K562 (cell line): Measurements from ENCODE around the gene LOXHD1. TPM values are rescaled to one million over a fixed set of nuclear protein-coding genes. Genes with fewer than 3 reads are reported as not detected.

Experiments used
- ATAC-seq: fragments of 200-7000 bp; cut with Tn5 transposase; 3 replicates; pipeline ENCODE4 v1.9.1; 2020; ENCODE audit warnings: moderate library complexity
- BruUV-seq: library from RNA; stranded (reverse); fragments of 400-500 nt; replicated peaks from 2 replicates; lab custom pipeline; 2021; lab: Mats Ljungman, UMichigan
- CTCF ChIA-PET: fragments of 300-600 bp; formaldehyde crosslinking; extraction: SDS; loops from one replicate; lab custom pipeline; 2021; ENCODE audit warnings: low intra/inter-chr PET ratio; lab: Yijun Ruan, JAX
- POLR2A ChIA-PET: fragments of 300-600, 350-650 bp; sonication (Branson Sonifier 250); formaldehyde crosslinking; extraction: SDS; loops from one replicate; lab custom pipeline; 2021; ENCODE audit warnings: antibody characterized with exemption, inconsistent platforms; lab: Yijun Ruan, JAX
- DNase-seq, 4 experiments: peaks; one replicate each; pipeline versions ENCODE4 v3.0.0 to v3.0.0-alpha.2; 2011 to 2018; ENCODE audit warnings: low spot score in 3 of 4, mixed read lengths in 3 of 4; ENCODE audit errors: extremely low read depth in 1 of 4
- FAIRE-seq: peaks from 2 replicates; lab custom pipeline; 2011; peaks lifted over from hg19 to GRCh38; lab: Jason Lieb, UNC
- H2AFZ ChIP-seq: 2 replicates; pipeline ENCODE4 v1.6.0; 2011; ENCODE audit warnings: low read depth, low read length, control low read depth, inconsistent platforms
- H3K27ac ChIP-seq: fragments of 200-600 bp; 3 replicates; pipeline ENCODE4 v1.8.0; 2011; ENCODE audit warnings: low read depth, mild to moderate bottlenecking, control low read depth, inconsistent platforms, low read length, moderate library complexity, mixed read lengths; ENCODE audit errors: extremely low read depth
- H3K27me3 ChIP-seq, 2 experiments: fragments of 300-600 bp in 1 of 2; 2 replicates in 1 of 2; 3 replicates in 1 of 2; pipeline versions ENCODE4 v1.6.0 to v1.8.0; 2011; ENCODE audit warnings: inconsistent platforms in 2 of 2, low read length in 2 of 2, mild to moderate bottlenecking in 1 of 2, mixed read lengths in 1 of 2, moderate library complexity in 1 of 2; ENCODE audit not compliant: control insufficient read depth in 2 of 2, insufficient read depth in 2 of 2
- H3K36me3 ChIP-seq: fragments of 300-600 bp; 3 replicates; pipeline ENCODE4 v1.8.0; 2011; ENCODE audit warnings: mild to moderate bottlenecking, low read length, inconsistent platforms; ENCODE audit not compliant: control insufficient read depth, insufficient read depth
- H3K4me1 ChIP-seq, 2 experiments: fragments of 200-600 bp in 1 of 2; replicated peaks in 1 of 2; 2 replicates in 1 of 2; 3 replicates in 1 of 2; pipeline versions ENCODE4 v1.5.1 to v1.8.0; 2011; ENCODE audit warnings: inconsistent platforms in 2 of 2, low read length in 2 of 2, mild to moderate bottlenecking in 1 of 2, mixed read lengths in 1 of 2, moderate library complexity in 1 of 2; ENCODE audit not compliant: control insufficient read depth in 2 of 2, insufficient read depth in 2 of 2
- H3K4me2 ChIP-seq: 2 replicates; pipeline ENCODE4 v1.6.1; 2011; ENCODE audit warnings: low read length, control low read depth, inconsistent platforms, mixed read lengths; ENCODE audit not compliant: insufficient read depth
- H3K4me3 ChIP-seq: fragments of 200-600 bp; sonication (generic), shearing (Covaris generic); 2 replicates; pipeline ENCODE4 v1.5.1; 2016; ENCODE audit warnings: control low read depth, inconsistent platforms
- H3K79me2 ChIP-seq: fragments of 200-600 bp; 3 replicates; pipeline ENCODE4 v1.8.0; 2011; ENCODE audit warnings: low read length, inconsistent platforms; ENCODE audit not compliant: control insufficient read depth, insufficient read depth
- H3K9ac ChIP-seq, 2 experiments: 2 replicates each; pipeline versions ENCODE4 v1.6.0 to v1.6.1; 2011; ENCODE audit warnings: low read depth in 2 of 2, low read length in 2 of 2, control low read depth in 1 of 2, inconsistent platforms in 1 of 2, mild to moderate bottlenecking in 1 of 2, mixed read lengths in 1 of 2; ENCODE audit not compliant: insufficient read depth in 1 of 2
- H3K9me1 ChIP-seq: one replicate; pipeline ENCODE4 v1.6.0; 2011; ENCODE audit warnings: inconsistent platforms, mild to moderate bottlenecking, low read length, moderate library complexity; ENCODE audit not compliant: control insufficient read depth, insufficient read depth
- H3K9me3 ChIP-seq: replicated peaks from 2 replicates; pipeline ENCODE4 v1.5.1; 2011; ENCODE audit warnings: low read depth, low read length, inconsistent platforms; ENCODE audit not compliant: control insufficient read depth, insufficient read depth
- H4K20me1 ChIP-seq: replicated peaks from 2 replicates; pipeline ENCODE4 v1.6.1; 2011; ENCODE audit warnings: low read length, inconsistent platforms, mixed read lengths; ENCODE audit not compliant: control insufficient read depth, insufficient read depth
- E2F8 ChIP-seq: fragments of 450-650 bp; IDR thresholded peaks from 2 replicates; pipeline ENCODE4 v1.7.1; 2018; ENCODE audit warnings: mild to moderate bottlenecking, low read depth; ENCODE audit not compliant: partially characterized antibody
- ID3 ChIP-seq, 2 experiments: fragments of 250-450 bp in 1 of 2; fragments of 450-650 bp in 1 of 2; sonication (Bioruptor Pico) in 1 of 2; IDR thresholded peaks; 2 replicates each; pipeline versions ENCODE4 v1.6.1 to v1.8.0; 2016 to 2021; ENCODE audit warnings: mild to moderate bottlenecking in 2 of 2, moderate library complexity in 2 of 2, missing compliant biosample characterization in 1 of 2, missing genetic modification characterization in 1 of 2
- NRF1 ChIP-seq, 2 experiments: fragments of 450-650 bp; IDR thresholded peaks in 1 of 2; conservative IDR thresholded peaks in 1 of 2; 2 replicates each; pipeline ENCODE4 v1.6.1; 2014; ENCODE audit warnings: mild to moderate bottlenecking in 2 of 2
- RBM17 ChIP-seq: fragments of 200-400 bp; formaldehyde crosslinking; IDR thresholded peaks from 2 replicates; pipeline ENCODE4 v1.6.1; 2017; ENCODE audit warnings: low read depth, mild to moderate bottlenecking, low read length, borderline replicate concordance
- SAP30 ChIP-seq: fragments of 200-600 bp; sonication (generic); IDR thresholded peaks from 2 replicates; pipeline ENCODE4 v1.6.1; 2012; ENCODE audit warnings: borderline replicate concordance, low read depth, mild to moderate bottlenecking, moderate library complexity, low read length, control low read depth, inconsistent platforms; ENCODE audit not compliant: insufficient read depth, poor library complexity, severe bottlenecking
- ZNF121 ChIP-seq: sonication (generic); formaldehyde crosslinking; conservative IDR thresholded peaks from 2 replicates; pipeline ENCODE4 v1.8.0; 2022; ENCODE audit warnings: missing genetic modification reagents
- ZNF740 ChIP-seq, 3 experiments: fragments of 200-800 bp in 1 of 3; sonication (Bioruptor generic) in 1 of 3; sonication (generic) in 1 of 3; formaldehyde crosslinking in 1 of 3; IDR thresholded peaks; 2 replicates each; pipeline versions ENCODE4 v1.6.1 to v1.8.0; 2016 to 2022; ENCODE audit warnings: mild to moderate bottlenecking in 2 of 3, missing compliant biosample characterization in 2 of 3, missing genetic modification characterization in 2 of 3, missing genetic modification reagents in 1 of 3
- WGBS: fragments of 100-300 bp; shearing (Covaris generic); methylation state at CpG from one replicate; pipeline ENCODE4 v1.1.6; 2016; ENCODE audit warnings: low coverage, mixed read lengths; ENCODE audit not compliant: insufficient coverage; ENCODE audit errors: missing lambda C conversion rate; 5-methylcytosine and 5-hydroxymethylcytosine counted together
- in situ Hi-C: fragments of 300-500 bp; cut with MboI; formaldehyde crosslinking; loops from 4 replicates; pipeline ENCODE4 v1.15.0; 2018; ENCODE audit warnings: inconsistent platforms, mixed read lengths
- intact Hi-C: fragments of 100-400 bp; cut with micrococcal nuclease; formaldehyde crosslinking; loops from 2 replicates; pipeline ENCODE4 v1.14.2; 2022
- polyA plus RNA-seq, 8 experiments: library from polyadenylated mRNA; depleted of rRNA in 4 of 8; stranded (reverse) in 5 of 8; unstranded in 3 of 8; fragments of >200 nt; fragmentation: Nextera tagmentation in 2 of 8; fragmentation: Illumina TruSeq in 1 of 8; extraction: Ambion mirVana in 2 of 8; extraction: Trizol in 1 of 8; gene quantifications; 2 replicates each; pipeline versions ENCODE4 v1.2.1 to v1.2.3, GENCODE V29; 2011 to 2014; ENCODE audit warnings: inconsistent platforms in 1 of 8, missing spikeins in 1 of 8
- total RNA-seq, 7 experiments: library from RNA; depleted of rRNA in 6 of 7; stranded (reverse); fragments of >200 nt in 6 of 7; fragmentation: Illumina TruSeq in 2 of 7; extraction: Trizol in 2 of 7; gene quantifications; 2 replicates each; pipeline versions ENCODE4 v1.2.1 to v1.2.3, GENCODE V29; 2011 to 2021; ENCODE audit warnings: low replicate concordance in 1 of 7

Gene LOXHD1
- total and polyA plus RNA-seq, 9 of the 15 experiments (the other 6 are each of a cell fraction or from before 2014, with no cell fraction given) = not detected

- TF ChIP-seq ZNF121 (CRISPR knock-in tag) = 0 out of 2 replicates have a peak, but pooled peaks have one; percentile 11
- peak; percentile 61 to 62; a peak in 3 of 4 replicates for TF ChIP-seq NRF1 (conservative IDR thresholded peaks at IDR 0.05 in 1 of 2, IDR thresholded peaks at IDR 0.05 in 1 of 2)
- TF ChIP-seq E2F8 = no peak
- no peak for TF ChIP-seq ID3 (CRISPR knock-in tag; IDR thresholded peaks at IDR 0.05)
- no peak for TF ChIP-seq ID3 (tag; IDR thresholded peaks at IDR 0.05)
- no peak for TF ChIP-seq RBM17
Observed at GRCh38 chr18:46429649-46430224, 227.3 kb downstream of the LOXHD1 start (continued).

GRCh38 chr18:46429130-46429529 is 227.9 kb downstream of the LOXHD1 start:
- Histone ChIP-seq H2AFZ (no peak overlapping the region), H3K9ac (no peak overlapping the region), H3K4me1 (peaks cover 0 to 18% of the 10 kb centered on the region in 2 experiments), H3K27ac (no peak overlapping the region), H3K4me2 (no peak overlapping the region), H3K36me3 (no peaks in the 10 kb centered on the region), H3K4me3 (no peak overlapping the region), H3K79me2 (no peaks in the 10 kb centered on the region), H3K9me1 (no peaks in the 10 kb centered on the region), H3K27me3 (no peaks in the 10 kb centered on the region; a peak in 1 of 5 replicates), H3K9me3 (no peaks in the 10 kb centered on the region), H4K20me1 (no peaks in the 10 kb centered on the region)
- in situ Hi-C loops = no loop called here
- ChIA-PET CTCF (no interaction called here), POLR2A (no interaction called here)
- DNase-seq = no peak
- BruUV-seq = no TSS peak
- 38% methylated on average over 4 of the region's 4 CpGs for WGBS
- intact Hi-C loops = no loop called here
- no peak for FAIRE-seq
- no peak for ATAC-seq
- no peak for TF ChIP-seq SAP30
- TF ChIP-seq ZNF740 (CRISPR knock-in tag; IDR thresholded peaks at IDR 0.05) = no peak
- TF ChIP-seq ZNF740 (tag; IDR thresholded peaks at IDR 0.05) = no peak
